GM10266 (cell line): ENCODE results near the gene IRF9.
"Not testable (repeated sequence)": the region's sequence is repeated elsewhere in the genome, so short reads cannot be mapped to it uniquely, and the experiment has no call there.

Experiments used
- DNase-seq: peaks from one replicate; pipeline ENCODE4 v3.0.0; 2012; ENCODE audit errors: extremely low spot score
- CTCF ChIP-seq: IDR thresholded peaks from 2 replicates; pipeline ENCODE4 v1.5.1; 2012; ENCODE audit warnings: mild to moderate bottlenecking, low read depth; ENCODE audit not compliant: control insufficient read depth, insufficient read depth; ENCODE audit errors: missing control alignments

IRF9 gene

GRCh38 chr14:24196071-24197055, 35.3 kb downstream of the IRF9 start:
- DNase-seq = peak; percentile 62
- no peak for TF ChIP-seq CTCF

GRCh38 chr14:24197056-24197450, 36.0 kb downstream of the IRF9 start:
- no peak for DNase-seq
- no peak for TF ChIP-seq CTCF

- no peak for TF ChIP-seq CTCF
- no peak for DNase-seq
Observed at GRCh38 chr14:24198814-24199524, 37.9 kb downstream of the IRF9 start.

- not testable (repeated sequence) for DNase-seq
Observed at GRCh38 chr14:24202538-24202937, 41.5 kb downstream of the IRF9 start.

GRCh38 chr14:24203249-24203886, 42.3 kb downstream of the IRF9 start:
- not testable (repeated sequence) for DNase-seq

GRCh38 chr14:24204163-24205146, 43.4 kb downstream of the IRF9 start:
- DNase-seq = no peak
- TF ChIP-seq CTCF = no peak

GRCh38 chr14:24206260-24207103, 45.4 kb downstream of the IRF9 start:
- DNase-seq = no peak

More at GRCh38 chr14:24206260-24207103, 45.4 kb downstream of the IRF9 start:
- TF ChIP-seq CTCF = no peak
